Ectodermal cell (in vitro differentiated cells): Measurements from ENCODE around the gene CAMK4.

Source experiments
- H3K27ac ChIP-seq: 2 replicates; pipeline ENCODE4 v1.7.0; 2013; ENCODE audit warnings: mild to moderate bottlenecking, low read depth, low read length; ENCODE audit not compliant: insufficient read depth, poor library complexity, severe bottlenecking
- H3K27me3 ChIP-seq: 2 replicates; pipeline ENCODE4 v1.7.0; 2013; ENCODE audit warnings: mild to moderate bottlenecking, low read length; ENCODE audit not compliant: insufficient read depth, control insufficient read depth, poor library complexity, severe bottlenecking
- H3K36me3 ChIP-seq: one replicate; pipeline ENCODE4 v1.7.0; 2013; ENCODE audit warnings: low read length; ENCODE audit not compliant: control insufficient read depth, insufficient read depth
- H3K4me1 ChIP-seq: one replicate; pipeline ENCODE4 v1.7.0; 2013; ENCODE audit warnings: low read length; ENCODE audit not compliant: control insufficient read depth, insufficient read depth
- H3K4me3 ChIP-seq: 2 replicates; pipeline ENCODE4 v1.7.0; 2013; ENCODE audit warnings: low read depth, low read length, control low read depth; ENCODE audit not compliant: insufficient read depth
- H3K9me3 ChIP-seq: 2 replicates; pipeline ENCODE4 v1.7.0; 2013; ENCODE audit warnings: mild to moderate bottlenecking, low read length, moderate library complexity; ENCODE audit not compliant: control insufficient read depth
- WGBS, 2 experiments: methylation state at CpG; one replicate each; pipeline ENCODE4 v1.1.7; 2013; ENCODE audit warnings: missing lambda C conversion rate in 2 of 2; 5-methylcytosine and 5-hydroxymethylcytosine counted together

Gene CAMK4

GRCh38 chr5:111214052-111214742, 10.0 kb upstream of the CAMK4 start:
- Histone ChIP-seq H3K4me1 (peaks cover under 1% of the 10 kb centered on the region), H3K27me3 (no peaks in the 10 kb centered on the region), H3K9me3 (no peaks in the 10 kb centered on the region), H3K36me3 (no peaks in the 10 kb centered on the region), H3K27ac (no peak overlapping the region), H3K4me3 (no peak overlapping the region)
- 44 to 69% methylated on average over 2 of the region's 2 CpGs for WGBS, 2 experiments

- no peaks in the 10 kb centered on the region for H3K27me3 ChIP-seq
- H3K27ac ChIP-seq = no peak overlapping the region
- H3K36me3 ChIP-seq = no peaks in the 10 kb centered on the region
- no peak overlapping the region for H3K4me3 ChIP-seq
- 88 to 94% methylated on average over 2 of the region's 2 CpGs for WGBS, 2 experiments
- H3K4me1 ChIP-seq = peaks cover 4% of the 10 kb centered on the region
- no peaks in the 10 kb centered on the region for H3K9me3 ChIP-seq
Observed at GRCh38 chr5:111215971-111216370, 8.2 kb upstream of the CAMK4 start.

GRCh38 chr5:111221139-111221538, 3.0 kb upstream of the CAMK4 start:
- 86% methylated on average over 1 of the region's 1 CpG; no CpG with 5 or more reads in 1 of the 2 experiments for WGBS, 2 experiments
- Histone ChIP-seq H3K9me3 (no peaks in the 10 kb centered on the region), H3K36me3 (no peaks in the 10 kb centered on the region), H3K4me3 (no peak overlapping the region), H3K27me3 (peaks cover 35% of the 10 kb centered on the region), H3K4me1 (peaks cover 4% of the 10 kb centered on the region), H3K27ac (no peak overlapping the region)

- H3K4me3 ChIP-seq = peak overlapping the region; percentile 73
- peaks cover 37% of the 10 kb centered on the region for H3K27me3 ChIP-seq
- H3K27ac ChIP-seq = no peak overlapping the region
Observed at GRCh38 chr5:111223101-111223786, 940 bp upstream of the CAMK4 start.

GRCh38 chr5:111224561-111225345, 569 bp downstream of the CAMK4 start:
- Histone ChIP-seq H3K4me3 (peak overlapping the region; percentile 73), H3K9me3 (no peaks in the 10 kb centered on the region), H3K27ac (no peak overlapping the region), H3K4me1 (no peaks in the 10 kb centered on the region), H3K27me3 (peaks cover 37% of the 10 kb centered on the region), H3K36me3 (no peaks in the 10 kb centered on the region)
- WGBS, 2 experiments = 2 to 6% methylated on average over 29 to 34 of the region's 34 CpGs

More at GRCh38 chr5:111223101-111223786, 940 bp upstream of the CAMK4 start:
- Histone ChIP-seq H3K9me3 (no peaks in the 10 kb centered on the region), H3K36me3 (no peaks in the 10 kb centered on the region), H3K4me1 (peaks cover 4% of the 10 kb centered on the region)
- WGBS, 2 experiments = 40% methylated on average over 8 of the region's 8 CpGs

- no peak overlapping the region for H3K4me3 ChIP-seq
- 88 to 96% methylated on average over 4 of the region's 4 CpGs for WGBS, 2 experiments
- H3K4me1 ChIP-seq = no peaks in the 10 kb centered on the region
- no peak overlapping the region for H3K27ac ChIP-seq
- no peaks in the 10 kb centered on the region for H3K36me3 ChIP-seq
- H3K27me3 ChIP-seq = peaks cover 37% of the 10 kb centered on the region
- H3K9me3 ChIP-seq = no peaks in the 10 kb centered on the region
Observed at GRCh38 chr5:111225926-111226325, 1.7 kb downstream of the CAMK4 start.

- Histone ChIP-seq H3K9me3 (no peaks in the 10 kb centered on the region), H3K27ac (no peak overlapping the region), H3K27me3 (peaks cover 37% of the 10 kb centered on the region), H3K4me1 (no peaks in the 10 kb centered on the region), H3K4me3 (no peak overlapping the region), H3K36me3 (no peaks in the 10 kb centered on the region)
- WGBS, 2 experiments = 91 to 97% methylated on average over 4 to 5 of the region's 6 CpGs
Observed at GRCh38 chr5:111226556-111226955, 2.4 kb downstream of the CAMK4 start.

- Histone ChIP-seq H3K36me3 (no peaks in the 10 kb centered on the region), H3K4me3 (no peak overlapping the region), H3K27ac (no peak overlapping the region), H3K9me3 (no peaks in the 10 kb centered on the region), H3K27me3 (peaks cover 37% of the 10 kb centered on the region), H3K4me1 (no peaks in the 10 kb centered on the region)
- WGBS, 2 experiments = 88 to 90% methylated on average over 5 to 6 of the region's 6 CpGs
Observed at GRCh38 chr5:111227226-111227782, 3.1 kb downstream of the CAMK4 start.

GRCh38 chr5:111227801-111228200, 3.6 kb downstream of the CAMK4 start:
- H3K9me3 ChIP-seq = no peaks in the 10 kb centered on the region
- no peak overlapping the region for H3K27ac ChIP-seq
- H3K36me3 ChIP-seq = no peaks in the 10 kb centered on the region
- WGBS, 2 experiments = 83 to 95% methylated on average over 4 of the region's 4 CpGs
- H3K27me3 ChIP-seq = peaks cover 34% of the 10 kb centered on the region
- no peak overlapping the region for H3K4me3 ChIP-seq
- H3K4me1 ChIP-seq = no peaks in the 10 kb centered on the region
